ENCODE data around the gene SLC27A2.

Gene SLC27A2

DNA sequence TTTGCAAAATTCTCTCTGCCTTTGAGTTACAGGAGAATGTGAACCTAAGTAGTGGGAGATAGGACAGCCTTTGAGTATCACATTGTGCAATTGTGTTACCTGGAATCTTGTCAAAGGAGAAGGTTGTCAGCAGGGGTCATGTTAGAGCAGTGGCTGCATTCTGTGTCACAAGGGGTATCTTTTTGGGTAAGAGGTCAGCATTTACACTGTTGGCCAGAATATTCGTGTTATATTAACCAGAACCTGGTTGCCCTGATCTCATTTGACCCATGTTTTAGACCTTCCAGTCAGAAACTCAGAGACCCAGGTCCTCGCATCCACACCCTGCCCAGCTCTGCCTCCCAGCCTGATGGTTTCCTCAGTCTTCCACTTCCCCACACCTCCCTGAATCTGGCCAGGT is 56.3 kb downstream of the SLC27A2 start:
- no peak for DNase-seq (ENCODE audit: low read depth)

DNA sequence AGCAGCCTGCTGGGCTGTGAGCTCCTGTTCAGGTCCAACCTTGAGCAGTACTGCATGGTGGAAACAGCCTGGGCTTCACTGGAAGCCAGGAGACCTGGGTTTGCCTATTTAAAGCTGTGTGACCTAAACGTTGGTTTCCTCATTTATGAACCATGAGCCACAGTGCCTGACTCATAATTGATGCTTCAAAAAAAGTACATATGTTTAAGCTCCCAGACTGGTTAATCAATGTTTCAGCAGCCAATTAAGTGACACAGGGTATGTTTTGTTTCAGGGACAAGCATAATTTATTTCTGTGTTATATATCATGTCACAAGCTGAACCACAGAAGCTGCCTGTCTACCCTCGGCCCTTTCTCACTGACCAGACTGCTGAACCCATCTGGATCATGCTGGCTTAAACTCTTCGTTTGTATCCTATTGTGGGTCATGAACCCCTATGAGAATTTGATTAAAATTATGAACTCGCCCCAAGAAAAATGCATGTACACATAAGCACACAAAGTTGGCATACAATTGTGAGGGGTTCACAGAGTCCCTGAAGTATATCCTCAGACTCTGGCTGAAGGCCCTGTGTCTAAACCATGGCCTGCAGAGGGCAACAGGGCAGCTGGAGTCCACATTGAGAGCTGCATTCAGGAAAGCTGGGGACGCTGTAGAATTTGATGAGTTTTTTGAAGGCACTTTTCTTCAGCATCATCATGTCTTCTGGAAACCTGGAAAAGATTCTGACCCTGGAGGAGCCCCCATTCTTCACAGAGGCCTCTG is 59.9 kb downstream of the SLC27A2 start:
- DNase-seq (ENCODE audit: low read depth), result peak; percentile 69

DNA sequence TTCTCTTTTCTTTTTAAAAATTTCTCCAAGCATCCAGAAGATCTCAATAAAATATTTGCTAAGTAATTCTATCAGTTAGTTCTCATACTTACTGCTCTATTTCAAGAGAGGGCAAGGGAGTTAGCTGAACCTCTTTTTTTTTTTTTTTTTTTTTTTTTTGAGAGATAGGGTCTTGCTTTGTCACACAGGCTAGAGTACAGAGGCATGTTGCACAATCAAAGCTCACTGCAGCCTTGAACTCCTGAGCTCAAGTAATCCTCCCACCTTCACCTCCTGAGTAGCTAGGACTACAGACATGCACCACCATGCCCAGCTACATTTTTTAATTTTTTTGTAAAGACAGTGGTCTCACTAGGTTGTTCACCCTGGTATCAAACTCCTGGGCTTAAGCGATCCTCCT is 62.2 kb downstream of the SLC27A2 start:
- DNase-seq (ENCODE audit: low read depth), result no peak

DNA sequence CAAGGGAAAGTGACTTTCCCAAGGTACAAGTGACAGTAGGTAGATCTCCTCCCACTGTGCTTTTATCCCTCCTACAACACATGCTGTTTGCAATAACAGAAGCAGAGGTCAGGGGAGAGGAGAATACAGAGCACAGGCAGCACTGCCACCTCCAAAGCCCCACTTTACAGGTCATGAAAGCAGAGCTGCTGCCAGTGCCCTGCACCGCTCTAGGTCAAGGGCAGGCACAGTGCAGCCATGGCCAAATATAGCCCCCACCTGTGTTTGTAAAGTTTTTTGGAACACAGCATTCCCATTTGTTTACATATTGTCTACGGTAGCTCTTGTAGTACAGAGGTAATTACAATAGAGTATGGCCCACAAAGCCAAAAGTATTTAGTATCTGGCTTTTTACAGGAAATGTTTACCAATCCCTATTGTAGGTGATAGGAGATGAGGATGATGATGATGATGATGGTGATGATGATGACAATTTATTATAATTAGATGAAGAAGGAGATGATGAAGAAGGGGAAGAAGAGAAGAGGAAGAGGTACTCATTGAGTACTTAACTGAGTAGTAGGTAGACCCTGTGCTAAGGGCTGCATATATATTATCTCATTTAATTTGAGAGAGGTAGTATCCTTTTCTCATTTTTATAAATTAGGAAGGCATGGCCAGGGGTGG is 63.1 kb downstream of the SLC27A2 start:
- DNase-seq (ENCODE audit: low read depth), result no peak

DNA sequence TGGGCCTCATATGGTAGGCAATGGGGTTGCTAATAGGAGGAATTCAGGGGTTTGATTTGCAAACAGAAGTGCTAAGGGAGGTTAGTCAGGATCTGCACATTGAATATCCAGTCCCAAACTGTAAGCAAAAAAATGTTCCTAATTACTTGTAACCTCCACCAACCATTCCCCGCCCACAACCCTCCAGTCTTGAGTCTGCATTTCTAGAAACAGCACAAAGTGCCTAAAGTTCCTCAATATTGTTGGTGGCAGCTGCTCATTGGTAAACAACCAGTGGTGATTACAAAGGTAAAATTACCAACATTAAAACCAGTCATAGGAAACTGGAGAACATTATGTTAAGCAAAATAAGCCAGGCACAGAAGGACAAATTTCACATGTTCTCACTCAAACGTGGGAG is 64.6 kb downstream of the SLC27A2 start:
- DNase-seq (ENCODE audit: low read depth), result no peak

DNA sequence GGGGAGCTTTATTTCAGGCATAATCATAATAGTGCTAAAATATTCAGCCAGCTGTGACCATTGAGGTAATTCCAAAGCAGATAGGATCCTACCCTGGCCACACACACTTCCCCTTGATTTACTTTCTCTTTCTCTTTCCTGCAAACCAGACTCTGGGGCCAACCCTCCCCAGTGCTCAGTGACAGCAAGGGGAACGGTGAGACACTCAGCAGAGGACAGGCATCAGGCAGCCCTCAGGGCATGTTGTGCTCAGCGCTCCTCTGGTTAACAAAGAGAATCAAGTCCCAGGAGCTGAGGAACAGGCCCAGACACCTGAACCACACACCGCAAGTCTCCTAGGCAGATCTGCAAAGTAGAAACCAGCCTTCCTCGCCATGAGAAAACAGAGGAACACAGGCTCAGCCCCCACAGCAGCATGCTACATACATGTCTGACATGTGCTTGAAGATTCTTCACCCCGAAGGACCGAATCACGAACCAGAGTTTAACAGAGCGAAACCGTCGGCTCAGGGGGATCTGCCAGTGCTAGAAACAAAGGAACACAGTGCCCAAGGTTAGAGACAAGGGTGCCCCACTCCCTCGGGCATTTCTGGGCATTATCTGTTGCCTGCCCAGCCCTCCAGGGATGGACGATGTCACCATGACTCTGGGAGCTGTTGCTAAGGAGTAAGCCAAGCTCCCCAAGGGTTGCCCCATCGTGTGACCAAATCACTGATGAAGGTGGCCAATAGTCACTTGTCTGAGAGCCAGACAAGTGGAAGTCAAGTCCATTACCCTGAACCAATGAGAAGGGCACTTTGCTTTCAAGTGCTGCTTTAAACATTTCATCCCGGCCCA is 66.0 kb downstream of the SLC27A2 start:
- peak; percentile 36 for DNase-seq (ENCODE audit: low read depth)

DNA sequence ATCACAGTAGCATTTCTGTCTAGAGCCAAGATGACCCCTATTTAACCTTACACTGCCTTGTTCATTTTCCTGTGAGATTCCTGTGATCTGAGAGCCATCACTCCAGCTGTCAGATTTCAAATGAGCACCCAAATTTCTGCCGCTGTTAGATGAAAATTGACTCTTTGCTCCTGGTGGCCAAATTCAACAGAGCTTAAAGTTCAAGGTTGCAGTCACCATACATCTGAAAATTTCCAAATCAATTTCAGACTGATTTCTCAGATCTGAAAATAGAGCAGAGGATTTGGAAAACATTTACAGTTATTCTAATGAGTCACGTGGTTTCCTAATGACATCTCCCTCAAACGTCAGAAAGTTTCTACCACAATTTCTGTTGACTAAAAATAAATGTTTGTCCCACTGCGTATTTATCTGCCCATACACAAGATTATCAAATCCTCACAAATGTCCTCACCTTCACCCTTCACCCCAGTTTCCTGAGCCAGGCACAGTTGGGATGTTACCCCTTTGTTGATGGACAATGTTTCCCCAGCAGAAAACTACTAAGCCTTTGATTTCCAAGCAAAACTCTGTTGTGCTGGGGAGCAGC is 67.1 kb downstream of the SLC27A2 start:
- peak; percentile 33 for DNase-seq (ENCODE audit: low read depth)

DNA sequence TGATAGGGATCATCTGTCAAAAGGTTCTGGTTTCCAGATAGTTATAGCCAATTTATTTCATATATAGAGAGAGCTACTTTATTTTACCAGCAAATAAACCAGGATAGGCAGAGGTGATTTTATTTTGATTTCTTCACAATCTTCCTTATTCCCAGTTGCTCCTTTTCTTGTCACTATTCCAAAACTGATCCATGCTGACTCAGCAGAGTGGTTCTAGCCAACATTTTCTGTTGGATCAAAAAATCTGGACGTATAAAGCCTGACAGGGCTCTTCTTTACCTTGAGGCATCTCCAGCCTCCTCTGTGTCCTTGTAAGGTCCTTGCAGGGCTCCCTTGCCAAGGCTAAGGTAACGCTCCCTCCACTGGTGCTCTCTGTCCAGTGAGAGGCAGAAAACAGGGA is 67.7 kb downstream of the SLC27A2 start:
- DNase-seq (ENCODE audit: low read depth), result no peak

DNA sequence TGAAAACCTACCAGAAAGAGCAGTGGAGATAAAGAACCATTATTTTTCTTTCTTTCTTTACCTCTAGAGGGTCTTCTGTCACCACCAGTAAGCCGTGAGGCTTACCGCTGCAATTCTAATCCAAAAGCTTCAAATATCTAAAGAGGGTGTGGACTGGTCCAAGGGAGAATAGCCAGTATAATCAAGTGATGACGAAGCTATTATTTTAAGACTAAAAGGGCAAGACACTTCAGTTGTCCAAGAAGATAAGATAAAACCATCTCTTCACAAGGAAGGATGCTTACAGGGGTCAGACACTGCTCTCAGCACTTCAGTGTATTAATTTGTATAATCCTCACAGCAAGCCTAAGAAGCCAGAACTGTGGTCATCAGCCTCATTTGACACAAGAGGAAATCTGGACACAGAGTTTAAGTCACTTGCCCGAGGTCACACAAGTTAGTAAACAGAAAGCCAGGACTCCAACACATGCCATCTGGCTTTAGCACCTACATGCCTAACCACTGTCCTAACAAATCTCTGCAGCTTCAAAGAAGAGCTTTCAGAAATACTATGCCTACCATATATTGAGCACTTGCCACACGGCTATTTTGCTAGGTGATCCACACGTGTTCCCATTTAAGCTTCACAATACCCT is 68.9 kb downstream of the SLC27A2 start:
- no peak for DNase-seq (ENCODE audit: low read depth)

DNA sequence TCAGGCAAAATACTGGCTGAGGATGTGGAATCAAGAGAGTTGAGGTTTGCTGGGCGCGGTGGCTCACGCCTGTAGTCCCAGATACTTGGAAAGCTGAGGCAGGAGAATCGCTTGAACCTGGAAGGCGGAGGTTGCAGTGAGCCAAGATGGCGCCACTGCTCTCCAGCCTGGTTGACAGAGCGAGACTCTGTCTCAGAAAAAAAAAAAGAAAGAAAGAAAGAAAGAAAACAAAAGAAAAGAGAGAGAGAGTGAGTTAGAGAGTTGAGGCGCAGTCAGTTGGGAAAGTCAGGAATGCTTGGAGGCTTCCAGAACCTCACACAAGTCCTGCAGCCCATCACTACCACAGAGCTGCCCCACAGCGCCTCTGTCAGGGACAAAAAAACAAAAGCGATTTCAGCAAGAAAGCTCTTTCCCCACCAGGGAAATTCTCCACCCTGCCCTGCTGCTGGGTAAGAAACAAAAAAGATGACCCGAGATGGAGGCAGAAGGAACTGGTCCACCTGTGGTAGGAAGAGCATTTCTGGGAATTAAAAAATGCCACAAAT is 69.7 kb downstream of the SLC27A2 start:
- peak; percentile 16 for DNase-seq (ENCODE audit: low read depth)

DNA sequence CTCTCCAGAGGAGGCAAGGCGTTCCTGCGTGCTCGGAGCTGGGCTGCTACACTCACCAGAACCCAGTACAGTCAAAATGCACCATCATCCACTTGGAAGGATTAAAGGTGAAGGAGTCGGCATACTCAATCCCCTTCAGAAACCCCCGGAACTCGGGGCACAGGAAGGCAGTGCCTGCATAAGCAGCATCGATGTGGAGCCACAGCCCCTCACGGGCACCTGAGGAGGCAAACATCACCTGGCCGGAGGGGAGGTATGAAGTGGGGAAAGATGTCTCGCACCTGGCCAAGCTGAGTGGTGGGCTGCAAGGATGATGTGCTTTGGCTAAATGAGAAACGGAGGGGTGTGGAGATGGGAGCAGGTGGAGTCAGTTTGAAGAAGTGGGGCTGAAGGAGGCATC is 70.6 kb downstream of the SLC27A2 start:
- no peak for DNase-seq (ENCODE audit: low read depth)

DNA sequence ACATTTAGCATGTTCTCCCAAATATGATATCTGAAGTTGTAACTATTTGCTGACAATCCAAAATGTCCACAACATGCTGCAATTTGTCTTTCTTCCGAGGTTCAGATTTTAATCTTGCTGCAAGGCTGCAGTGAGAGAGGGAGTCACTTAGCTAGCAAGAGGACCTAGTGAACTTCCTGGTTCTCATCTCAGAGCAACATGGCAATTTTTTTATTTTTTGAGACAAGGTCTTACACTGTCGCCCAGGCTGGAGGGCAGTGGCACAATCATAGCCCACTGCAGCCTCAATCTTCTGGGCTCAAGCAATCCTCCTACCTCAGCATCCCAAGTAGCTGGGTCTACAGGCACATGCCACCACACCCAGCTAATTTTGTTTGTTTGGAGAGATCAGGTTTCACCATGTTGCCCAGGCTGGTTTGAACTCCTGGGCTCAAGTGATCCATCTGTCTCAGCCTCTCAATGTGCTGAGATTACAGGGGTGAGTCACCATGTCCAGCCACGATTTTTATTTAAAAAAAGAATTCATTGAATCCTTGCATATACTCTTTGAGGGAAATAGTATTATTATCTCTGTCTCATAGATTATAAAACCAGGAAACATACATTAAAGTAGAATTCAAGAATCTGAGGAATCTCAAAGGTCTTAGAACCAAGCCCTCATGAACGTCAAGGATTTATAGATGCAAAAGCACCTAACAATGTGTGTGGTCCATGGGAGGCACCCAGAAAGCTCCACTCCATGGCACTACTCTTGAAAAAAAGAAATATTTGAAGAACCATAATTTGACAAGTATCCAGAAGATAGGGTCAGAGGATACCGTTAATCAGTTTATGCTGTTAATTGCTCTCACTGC is 74.4 kb downstream of the SLC27A2 start:
- peak; percentile 81 for DNase-seq (ENCODE audit: low read depth)

DNA sequence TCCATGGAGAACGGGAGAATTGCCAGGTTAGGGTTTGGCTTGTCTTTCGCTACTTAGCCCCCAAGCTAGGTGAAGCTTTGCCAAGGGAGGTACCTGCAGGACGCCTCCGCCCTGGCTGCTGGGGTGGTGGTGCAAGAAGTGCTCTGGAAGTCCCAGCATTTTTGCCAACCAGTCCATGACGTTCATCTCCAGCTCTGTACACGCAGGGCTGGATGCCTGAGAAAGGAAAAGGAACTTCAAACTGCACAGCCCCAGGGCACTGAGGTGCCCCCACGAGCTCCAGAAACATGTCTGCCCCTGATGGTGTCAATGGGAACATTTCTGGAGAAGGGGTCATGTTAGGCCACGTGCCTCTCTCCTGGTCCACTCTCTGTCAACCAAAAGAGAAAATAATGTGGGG is 75.3 kb downstream of the SLC27A2 start:
- no peak for DNase-seq (ENCODE audit: low read depth)

DNA sequence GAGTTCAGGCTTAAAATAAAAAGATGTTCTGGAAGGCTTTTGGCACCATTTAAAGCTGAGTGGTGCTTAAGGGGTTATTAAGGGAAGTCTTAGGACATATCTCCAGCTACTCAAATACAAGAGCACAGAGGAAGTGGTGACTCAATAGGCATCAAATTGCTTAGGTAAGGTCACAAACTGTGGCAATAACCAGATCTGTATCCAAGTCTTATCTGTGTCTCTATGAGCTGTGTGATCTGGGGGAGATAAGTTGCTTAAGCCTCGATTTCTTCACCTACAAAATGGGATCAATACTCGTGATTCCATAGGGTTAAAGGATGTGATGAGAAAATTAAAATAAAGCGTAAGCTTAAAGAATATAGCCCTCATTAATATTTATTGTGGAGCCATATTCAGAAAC is 75.9 kb downstream of the SLC27A2 start:
- DNase-seq (ENCODE audit: low read depth), result peak; percentile 60

DNA sequence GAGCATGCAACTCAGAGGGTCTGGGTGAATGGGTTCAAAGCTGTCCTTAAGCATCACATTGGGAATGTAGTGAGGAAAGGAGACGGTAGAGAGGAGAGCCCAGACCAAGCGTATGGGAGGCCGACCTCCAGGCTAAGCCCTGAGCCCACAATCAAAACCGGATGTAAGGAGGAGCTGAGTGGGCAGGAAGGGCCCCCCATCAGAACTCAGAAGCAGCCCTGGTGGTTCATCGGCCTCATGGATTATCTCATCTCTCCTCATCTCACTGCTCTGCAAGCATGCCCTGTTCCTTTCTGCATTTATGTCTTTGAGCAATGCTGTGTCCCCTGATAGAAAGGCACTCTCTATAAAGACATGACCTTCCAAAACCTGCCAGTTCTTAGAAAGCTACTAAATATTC is 77.3 kb downstream of the SLC27A2 start:
- no peak for DNase-seq (ENCODE audit: low read depth)

DNA sequence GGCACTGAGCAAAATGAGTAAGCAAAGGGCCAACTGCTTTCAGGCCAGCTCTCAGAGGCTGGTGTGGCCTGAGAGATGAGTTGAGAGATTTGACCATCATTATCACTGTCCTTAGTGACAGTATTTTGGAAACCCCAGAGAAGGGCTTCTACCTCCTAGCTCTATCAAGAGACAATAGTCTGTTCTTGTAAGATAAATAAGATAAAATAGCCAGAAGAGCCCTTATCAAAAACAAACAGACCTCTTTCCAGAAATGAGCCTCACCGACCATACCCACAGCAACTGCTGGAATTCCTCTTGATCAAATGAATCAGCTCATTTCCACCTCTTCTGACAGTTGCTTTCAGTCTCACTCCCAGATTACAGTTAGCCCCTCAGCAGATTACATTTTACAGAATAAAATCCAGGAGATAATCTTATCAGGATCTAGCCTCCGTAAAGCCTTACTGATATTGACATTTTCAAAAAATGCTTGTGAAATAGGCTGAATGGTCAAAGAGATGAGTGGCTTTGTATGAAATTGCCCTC is 79.0 kb downstream of the SLC27A2 start:
- DNase-seq (ENCODE audit: low read depth), result no peak

DNA sequence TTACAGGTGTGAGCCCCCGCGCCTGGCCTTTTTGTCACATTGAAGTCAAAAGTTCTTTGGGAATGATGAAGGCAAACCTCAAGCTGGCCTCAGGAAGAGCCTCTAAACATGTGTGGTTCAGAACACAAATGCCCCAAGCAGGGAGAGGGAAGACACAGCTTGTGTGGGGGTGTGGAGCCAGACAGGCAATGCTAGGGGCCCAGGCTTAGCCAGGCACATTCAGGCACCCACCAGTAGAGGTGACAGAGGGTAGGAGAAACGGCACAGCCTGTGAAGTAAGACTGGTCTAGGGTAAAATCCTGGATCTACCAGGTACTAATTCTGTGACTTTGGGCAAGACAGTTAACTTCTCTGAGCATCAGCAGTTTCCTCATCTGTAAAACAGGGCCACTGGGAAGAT is 80.0 kb downstream of the SLC27A2 start:
- no peak for DNase-seq (ENCODE audit: low read depth)

DNA sequence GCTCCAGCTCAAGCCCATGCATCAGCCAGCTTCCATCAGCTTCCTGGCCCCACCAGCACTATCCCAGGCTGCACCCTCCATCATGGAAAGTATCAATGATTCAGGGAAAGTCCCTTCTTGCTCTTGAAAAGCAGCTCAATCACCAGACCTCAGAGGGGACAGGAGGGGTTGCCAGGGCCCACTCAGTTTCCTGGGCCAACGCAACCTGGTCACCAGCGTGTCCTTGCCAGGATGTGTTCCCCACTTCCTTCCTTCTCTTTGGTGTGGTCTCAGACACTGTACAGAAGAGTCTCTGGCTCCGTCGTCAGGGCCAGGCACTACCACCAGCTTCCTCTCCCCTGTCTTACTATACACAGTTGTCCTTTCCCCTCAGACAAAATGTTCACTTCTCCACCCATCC is 80.5 kb downstream of the SLC27A2 start:
- no peak for DNase-seq (ENCODE audit: low read depth)

DNA sequence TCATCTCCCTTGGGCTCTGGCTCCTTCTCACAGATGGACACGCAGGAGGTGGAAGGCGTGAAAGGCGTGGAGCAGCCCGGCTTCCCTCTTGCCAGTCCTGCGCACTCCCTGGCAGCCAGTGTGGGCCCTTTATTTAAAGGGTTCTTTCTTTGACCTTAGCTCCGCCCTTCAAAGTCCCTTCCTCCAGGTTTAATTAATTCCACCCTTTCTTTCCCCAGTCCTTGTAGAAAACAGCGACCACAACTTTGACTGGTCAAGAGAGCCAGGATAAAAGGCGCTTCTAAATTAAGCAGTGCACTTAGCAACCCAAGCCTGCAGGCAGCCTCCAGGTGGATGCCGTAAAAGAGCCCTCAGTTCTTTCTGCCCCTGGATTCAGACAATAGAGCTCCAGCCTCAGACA is 83.6 kb downstream of the SLC27A2 start, which contains the start of gene HDC:
TSS of gene HDC (minus strand) at position 107 of the 400 bp plus-strand sequence. CDS start at position 4, 103 bp downstream.
- DNase-seq (ENCODE audit: low read depth), result no peak

DNA sequence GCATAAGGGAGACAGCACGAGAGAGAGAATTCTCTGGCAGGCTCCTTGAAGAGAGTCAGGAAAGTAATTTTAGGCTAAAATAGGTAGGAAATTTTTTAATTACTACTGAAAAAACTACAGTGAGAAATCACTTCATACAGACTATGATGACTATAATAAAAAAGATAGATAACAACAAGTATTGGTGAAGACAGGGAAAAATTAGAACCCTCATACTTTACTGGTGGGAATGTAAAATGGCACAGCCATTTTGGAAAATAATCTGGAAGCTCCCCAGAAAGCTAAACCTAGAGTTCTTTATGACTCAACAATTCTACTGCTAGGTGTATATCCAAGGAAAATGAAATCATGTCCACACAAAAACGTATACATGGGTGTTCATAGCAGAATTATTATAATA is 85.6 kb downstream of the SLC27A2 start:
- no peak for DNase-seq (ENCODE audit: low read depth)
